NCI-H146 (cell line): ENCODE data around the gene SMS.
"Not testable (repeated sequence)": the region's sequence is repeated elsewhere in the genome, so short reads cannot be mapped to it uniquely, and the experiment has no call there.

Experiments
- DNase-seq: peaks from one replicate; lab custom pipeline; 2025; lab: John Stamatoyannopoulos, UW

SMS gene

DNA sequence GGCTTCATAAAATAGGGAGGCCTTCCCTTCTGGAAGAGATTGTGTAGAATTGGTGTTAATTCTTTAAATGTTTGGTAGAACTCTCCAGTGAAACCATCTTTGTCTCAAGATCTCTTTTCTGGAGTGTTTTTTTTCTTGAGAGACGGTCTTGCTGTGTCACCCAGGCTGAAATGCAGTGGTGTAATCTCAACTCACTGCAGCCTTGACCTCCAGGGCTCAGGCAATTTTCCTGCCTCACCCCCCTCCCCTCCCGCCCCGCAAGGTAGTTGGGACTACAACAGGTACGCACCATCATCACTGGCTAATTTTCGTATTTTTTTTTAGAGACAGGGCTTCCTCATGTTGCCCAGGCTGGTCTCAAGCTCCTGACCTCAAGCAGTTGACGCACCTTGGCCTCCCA is 12.1 kb downstream of the SMS start:
- no peak for DNase-seq

DNA sequence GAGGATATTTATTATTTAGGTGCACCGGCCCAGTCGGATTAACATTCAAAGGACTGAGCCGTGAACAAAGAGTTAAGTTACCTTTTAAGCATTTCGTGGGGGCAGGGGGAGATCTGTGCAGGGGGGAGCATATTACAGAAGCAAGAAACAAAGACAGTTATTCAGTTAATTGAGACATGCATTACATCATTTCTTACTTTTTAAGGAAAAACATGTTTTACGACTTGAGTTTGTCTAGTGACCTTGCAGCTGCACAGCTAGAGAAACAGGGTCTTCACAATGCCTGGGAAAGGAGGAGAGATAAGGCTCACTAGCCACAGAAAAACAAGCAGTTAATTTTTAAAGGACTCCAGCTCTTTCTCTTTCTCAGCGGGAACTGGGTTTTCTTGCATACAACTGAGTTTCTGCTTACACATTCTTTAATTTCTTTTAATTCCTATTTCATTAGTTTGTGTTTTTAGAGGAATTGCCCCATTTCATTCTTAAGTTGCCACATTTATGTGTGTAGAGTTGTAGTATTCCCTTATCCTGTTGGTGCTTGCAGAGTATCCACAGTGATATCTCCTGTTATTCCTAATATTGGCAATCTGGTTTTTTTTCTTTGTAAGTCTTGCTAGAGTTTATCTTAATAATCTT is 12.8 kb downstream of the SMS start:
- not testable (repeated sequence) for DNase-seq

DNA sequence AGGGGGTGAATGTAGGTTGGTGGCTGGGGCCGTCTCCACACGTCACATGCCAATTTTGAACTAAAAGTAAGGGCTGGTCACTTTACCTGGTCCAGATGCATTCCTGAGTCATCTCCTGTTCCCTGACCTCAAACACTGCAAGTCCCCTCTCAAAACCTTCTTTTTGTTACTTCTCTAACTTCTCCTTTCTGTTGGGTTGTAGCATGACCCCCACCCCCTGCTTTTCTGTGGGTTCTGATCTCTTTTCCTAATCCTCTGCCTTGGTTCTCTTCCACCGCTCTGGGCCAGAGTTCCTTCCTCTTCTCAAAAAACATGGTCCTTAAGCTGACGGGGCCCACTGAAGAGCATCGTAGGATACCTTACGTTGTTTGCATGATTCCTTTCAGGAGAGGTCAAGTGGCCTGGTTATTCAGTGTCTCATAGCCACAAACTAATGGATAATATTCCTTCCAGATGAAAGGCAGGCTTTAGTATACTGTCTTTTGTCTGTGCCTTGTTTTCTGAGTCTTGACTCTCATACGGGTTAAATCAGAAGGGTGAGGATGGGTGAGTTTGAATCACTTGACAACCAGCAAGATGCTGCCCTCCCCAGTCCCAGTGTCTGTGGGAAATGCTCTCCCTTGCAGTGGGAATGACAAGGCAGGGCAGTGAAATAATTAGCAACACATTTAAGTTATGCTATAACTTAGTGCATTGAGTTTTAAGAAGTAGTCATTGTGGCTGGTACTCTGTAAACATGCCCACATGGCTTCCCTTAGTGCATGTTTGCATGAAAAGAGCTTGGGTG is 15.1 kb downstream of the SMS start:
- DNase-seq = no peak

DNA sequence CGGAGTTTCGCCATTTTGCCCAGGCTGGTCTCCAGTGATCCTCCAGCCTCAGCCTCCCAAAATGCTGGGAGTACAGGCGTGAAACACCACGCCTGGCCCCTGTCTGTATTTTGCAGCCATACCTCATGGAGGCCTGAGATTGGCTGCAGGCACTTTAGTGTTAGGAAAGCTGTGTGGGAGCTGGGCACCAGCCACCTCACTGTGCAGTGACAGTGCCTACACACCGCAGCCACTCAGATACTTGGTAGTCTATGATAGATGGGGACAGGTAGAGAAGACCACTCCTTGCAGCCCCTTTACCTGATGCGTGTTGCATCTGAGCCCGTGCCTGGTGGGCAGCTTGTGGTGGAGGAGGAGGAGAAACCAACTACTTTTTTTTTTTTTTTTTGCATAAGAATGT is 16.3 kb downstream of the SMS start:
- no peak for DNase-seq

DNA sequence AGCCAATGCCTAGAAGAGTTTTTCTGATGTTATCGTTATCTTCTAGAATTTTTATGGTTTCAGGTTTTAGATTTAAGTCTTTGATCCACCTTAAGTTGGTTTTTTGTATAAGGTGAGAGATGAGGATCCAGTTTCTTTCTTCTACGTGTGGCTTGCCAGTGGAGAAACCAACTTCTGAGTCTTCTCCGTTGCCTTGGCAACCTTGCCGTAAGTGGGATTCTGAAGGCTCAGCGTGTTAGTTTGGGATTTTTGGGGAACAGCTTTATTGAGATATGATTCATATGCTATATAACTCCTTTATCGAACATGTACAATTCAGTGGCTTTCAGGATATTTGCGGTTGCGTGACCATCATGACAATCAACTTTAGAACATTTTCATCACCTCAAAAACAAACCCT is 17.7 kb downstream of the SMS start:
- no peak for DNase-seq

DNA sequence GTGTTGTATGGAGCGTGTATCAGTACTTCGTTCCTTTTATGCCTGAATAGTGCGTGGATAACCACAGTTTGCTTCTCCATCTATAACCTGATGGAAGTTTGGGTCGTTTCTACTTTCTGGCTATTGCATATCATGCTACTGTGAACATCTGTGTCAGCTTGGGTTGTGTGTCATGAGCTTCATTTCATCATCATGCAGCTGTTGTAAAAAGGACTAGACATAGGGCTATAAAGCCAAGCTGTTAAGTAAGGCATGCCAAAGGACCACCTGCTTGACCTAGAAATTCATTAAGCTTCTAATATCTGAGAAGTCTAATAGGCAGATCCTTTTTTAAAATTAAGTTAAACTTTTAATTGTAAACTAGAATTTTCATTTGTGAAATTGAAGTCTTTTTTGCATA is 18.4 kb downstream of the SMS start:
- DNase-seq = no peak

DNA sequence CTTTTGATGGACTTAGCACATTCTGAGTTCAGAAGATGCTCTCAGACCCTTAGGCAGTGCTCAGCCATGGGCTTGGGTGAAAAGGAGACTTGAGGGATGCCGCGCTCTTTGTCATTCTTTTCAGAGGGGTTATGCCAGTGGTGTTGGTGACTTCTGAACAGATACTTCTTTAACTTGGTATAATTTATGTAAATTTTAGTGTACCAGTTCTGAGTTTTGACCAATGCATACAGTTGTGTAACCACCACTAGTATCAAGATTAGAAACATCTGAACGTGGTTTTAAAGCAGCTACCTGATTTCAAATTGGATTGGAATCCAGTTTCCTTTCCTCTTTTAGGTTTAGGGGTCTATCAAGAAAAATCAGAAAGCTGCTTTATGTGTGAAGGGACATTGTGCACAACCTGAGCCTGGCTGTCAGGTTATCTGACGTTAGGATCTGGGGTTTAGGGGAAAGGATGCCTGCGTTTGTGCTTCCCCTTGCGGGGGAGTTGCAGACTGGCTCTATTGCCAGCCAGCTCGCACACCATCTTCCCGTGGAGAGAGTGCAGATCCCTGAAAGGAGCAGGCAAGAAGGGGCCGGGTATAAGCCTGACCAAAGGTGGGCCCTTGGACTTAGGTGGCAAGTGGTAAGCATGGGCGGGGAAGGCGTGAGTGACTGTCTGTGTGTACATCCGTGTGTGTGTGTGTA is 19.0 kb downstream of the SMS start:
- DNase-seq = no peak

DNA sequence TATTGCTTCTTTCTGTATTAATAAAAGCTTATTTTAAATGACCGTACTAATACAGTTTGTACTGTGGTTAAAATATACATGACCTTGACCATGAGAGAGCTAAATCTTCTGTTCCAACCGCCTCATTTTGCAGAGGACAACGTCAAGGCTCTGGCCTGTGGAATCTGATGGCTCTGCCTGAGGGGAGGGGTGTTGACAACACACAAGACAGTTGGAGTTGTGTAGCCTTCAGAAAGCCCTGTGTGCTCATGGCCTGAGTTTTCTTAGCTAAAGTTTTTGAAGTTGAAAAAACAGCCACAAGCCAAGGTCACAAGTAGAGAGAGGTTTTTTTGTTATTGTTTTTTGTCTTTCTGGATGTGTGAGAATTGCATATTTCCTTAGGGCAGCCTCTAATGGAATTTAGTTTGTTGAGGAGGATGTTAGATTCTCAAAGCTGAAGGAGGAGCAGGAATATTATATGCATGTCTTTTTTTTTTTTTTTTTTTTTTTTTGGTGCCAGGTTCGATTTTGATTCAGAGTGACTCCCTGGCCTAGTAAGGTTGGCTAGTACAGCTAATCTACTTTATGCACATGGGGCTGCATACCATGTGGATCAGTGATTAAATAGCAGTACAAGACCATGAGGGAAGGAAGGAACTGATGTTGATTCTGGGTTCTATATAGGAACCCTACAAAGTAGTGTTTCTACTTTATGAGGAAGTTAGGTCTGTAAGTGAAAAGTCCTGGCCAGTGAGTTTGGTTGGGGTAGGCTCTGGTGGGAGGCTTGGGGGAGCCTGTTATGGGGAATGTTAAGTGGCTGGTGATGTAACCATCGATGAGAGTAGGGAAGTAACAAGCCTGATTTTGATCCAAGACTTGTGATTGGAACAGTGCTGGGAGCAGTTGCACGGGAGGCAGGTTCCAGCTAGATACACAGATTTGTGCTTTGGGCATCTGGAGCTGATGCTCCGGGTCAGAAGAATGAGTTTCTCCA is 20.3 kb downstream of the SMS start:
- DNase-seq = no peak

DNA sequence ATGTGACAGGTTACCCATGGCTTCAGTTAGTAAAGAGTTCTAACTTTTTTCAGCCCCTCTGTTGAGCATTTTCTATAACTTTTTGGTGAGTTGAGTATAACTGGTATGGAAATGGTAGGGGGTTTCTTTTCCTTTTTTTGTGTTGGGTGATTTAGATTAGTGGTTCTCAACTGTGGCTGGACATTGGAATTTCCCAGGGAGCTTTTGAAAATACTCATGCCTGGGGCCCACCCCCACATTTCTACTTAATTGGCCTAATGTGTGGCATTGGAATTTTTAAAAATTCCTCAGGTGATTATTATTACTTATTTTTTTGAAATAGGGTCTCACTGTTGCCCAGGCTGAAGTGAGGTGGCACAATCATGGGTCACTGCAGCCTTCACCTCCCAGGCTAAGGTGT is 21.9 kb downstream of the SMS start:
- DNase-seq = no peak

DNA sequence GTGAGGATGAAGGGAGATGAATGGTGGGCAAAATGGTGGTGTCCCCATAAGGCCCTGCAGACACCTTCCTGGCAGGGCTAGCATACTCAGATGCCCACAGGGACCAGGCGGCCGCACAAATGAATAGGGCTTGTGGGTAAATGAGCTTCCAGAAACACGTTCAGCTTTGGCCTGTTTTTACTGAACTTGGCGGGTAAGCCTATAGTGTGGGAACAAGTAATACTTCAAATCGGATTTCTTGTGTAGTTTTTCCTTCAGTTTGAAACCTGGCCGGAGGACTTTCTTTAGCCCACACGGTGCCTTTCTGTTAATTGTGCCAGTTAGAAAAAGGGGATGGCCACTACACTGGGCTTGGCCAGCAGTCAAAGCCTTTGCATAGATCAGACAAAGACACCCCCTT is 22.8 kb downstream of the SMS start:
- DNase-seq = no peak

DNA sequence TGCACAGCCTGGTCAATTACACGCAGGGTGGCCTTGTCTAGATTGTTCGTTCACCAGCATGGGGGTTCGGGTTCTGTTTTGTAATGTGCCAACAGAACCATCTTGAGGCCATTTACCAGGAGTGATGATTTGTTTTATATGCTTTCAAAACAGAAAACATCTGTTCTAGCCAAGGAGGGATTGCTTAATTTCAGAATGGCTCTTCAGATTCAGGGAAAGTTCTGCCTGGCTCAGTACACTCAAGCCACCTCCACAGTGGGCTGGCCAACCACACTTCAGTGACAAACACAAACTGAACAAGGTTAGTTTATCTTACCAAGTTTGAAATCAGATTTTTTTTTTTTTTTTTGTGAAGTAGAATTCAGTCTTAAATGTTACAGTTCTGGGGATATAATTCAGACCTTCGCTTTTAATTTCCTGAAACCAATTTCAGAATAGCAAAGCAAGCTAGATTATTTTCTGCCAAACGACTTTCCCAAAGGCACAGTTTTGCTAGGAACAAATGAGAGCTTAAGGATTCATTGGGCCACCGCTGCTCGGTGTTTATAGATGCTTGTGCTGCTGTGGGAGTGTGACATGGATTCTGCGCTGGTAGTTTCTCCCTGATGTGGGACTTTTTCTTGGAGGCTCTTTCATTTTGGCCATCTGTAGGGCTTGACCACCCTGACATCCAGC is 23.4 kb downstream of the SMS start:
- no peak for DNase-seq

DNA sequence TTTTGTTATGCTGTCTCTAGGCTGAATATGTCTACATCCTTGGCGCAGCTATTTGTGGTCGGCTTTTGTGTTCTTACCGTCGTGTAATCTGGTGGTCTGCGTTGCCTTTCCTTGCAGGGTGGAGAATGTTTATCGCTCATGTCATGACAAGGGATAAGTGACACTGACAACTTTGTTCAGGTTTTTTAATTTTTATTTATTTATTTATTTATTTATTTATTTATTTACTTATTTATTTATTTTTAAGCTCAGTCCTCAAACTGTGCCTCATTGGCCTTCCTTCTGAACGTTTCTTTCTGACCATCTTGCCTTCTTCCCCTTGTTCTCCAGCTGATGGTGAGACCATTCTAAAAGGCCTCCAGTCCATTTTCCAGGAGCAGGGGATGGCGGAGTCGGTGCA is 26.4 kb downstream of the SMS start:
- DNase-seq = no peak

DNA sequence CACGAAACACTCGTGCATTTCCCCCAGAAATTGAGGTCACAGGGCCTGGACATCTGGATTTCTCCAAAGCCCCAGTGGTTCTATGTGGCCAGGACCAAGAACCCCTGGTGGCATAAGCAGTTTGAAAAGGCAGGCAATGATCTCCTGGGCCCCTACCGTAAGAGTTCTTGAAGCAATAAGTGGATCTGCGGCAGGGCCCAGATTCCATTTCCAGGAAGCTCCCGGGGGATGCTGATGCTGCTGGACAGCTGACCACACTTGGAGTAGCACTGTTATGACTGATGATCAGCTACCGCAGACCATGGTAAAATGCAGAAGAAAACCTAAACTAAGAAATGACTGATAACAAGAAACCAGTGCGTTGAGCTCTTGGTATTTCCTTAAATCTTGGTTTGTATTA is 27.8 kb downstream of the SMS start:
- DNase-seq = no peak

DNA sequence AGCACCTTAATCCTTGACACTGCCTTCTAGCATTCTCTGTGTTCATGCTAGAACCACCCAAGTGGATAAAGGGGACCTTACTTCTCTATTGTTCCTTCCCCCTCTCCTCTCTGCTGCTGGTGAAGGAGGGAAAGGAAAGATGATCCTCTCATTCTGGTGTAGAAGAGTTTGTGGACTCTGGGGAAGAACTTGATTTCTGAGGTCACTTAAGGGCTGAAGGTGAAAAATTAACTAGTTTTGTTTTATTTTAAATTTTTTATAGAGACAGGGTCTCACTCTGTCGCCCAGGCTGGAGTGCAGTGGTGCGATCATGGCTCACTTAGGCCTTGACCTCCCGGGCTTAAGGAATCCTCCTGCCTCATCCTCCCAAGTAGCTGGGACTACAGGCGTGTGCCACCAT is 29.8 kb downstream of the SMS start:
- DNase-seq = no peak

DNA sequence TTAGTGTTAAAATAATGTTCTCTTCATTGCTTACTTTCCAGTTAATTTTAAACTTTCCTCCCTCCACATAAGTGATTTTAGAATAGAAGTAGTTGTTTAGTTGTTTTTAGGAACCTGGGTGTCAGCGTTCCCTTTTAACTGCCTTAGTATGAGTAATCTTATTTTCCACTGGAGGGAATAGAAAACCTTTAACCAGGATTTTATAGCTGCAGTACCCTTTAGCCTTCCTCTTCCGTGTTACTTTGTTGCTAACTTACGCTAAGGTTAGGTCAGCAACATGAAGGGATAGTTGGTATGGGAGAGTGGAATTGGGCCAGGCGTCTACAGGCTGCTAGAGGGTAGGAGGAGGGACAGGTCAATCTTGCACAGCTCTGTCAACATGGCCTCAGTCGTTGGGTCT is 31.5 kb downstream of the SMS start:
- DNase-seq = no peak

DNA sequence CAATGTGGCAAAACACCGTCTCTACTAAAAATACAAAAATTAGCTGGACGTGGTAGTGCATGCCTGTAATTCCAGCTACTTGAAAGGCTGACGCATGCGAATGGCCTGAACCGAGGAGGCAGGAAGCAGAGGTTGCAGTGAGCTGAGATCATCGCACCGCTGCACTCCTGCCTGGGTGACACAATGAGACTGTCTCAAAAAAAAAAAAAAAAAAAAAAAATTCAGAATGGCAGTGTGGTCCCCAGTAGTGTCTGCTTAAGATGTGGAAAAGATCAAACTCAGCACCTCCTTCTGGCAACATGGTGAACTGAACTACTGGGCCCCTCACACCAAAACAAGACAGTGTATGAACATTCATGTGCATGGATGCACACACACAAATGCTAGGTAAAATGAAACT is 32.2 kb downstream of the SMS start:
- DNase-seq = no peak

DNA sequence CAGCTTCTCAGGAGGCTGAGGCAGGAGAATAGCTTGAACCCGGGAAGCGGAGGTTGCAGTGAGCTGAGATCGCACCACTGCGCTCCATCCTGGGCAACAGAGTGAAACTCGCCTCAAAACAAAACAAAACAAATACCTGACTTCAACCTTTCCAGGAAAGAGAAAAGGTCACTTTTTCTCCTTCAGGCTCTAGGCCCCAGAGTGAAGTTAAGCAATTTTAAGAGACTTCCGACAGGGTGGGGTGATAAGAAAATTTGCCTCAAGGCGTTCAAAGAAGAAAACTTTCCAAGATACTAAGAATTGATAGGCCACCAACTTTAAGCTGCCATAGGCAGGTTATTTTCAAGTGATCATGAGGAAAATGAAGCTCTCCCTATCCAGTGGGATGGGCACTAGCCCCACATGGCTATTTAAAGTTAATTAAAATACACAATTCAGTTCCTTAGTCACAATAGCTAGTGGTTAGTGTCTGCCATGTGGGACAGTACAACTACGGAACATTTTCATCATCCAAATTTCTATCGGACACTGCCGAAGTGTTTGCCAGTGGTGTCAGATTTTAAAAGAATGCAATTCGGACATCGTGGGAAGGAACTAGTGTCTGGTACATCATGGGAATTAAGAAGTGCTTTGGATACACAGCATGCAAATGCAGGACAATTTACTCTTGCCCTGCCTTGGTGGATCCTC is 33.0 kb downstream of the SMS start:
- no peak for DNase-seq

DNA sequence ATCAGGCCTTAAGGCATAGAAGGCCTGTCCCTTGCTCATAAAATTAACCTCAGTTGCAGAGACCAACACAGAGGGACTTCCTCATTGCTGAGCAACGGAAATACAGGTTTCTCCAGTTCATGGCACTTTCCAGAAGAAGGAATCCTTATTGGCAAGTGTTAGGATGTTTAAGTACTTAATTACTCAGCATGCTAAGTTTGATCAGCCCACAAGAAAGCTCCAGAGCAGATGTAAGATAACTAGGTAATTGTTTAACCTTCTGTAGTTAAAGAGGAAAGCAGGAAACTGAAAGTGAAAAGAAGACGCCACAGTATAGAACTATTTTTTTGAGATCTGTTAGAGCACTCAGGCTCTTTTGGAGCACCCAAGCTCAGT is 33.5 kb downstream of the SMS start:
- no peak for DNase-seq

DNA sequence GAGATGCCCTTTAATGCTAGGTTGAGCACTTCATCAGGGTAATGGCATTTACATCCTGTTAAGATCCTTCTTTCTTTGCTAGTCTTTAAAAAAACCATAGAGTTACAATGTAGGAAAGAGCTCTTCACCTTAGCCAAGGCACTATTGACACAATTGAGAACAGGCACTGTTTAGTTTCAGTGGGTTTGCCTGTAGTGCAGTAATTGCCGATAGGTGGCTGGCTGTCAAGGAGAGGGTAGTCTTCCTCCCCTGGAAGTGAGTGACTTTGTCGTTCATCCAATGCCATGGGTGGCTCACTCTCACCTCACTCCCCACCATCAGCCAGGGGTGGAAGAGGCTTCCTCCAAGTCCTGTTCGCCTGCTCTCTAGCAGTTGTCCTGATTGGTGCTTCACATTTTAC is 34.7 kb downstream of the SMS start:
- DNase-seq = no peak

DNA sequence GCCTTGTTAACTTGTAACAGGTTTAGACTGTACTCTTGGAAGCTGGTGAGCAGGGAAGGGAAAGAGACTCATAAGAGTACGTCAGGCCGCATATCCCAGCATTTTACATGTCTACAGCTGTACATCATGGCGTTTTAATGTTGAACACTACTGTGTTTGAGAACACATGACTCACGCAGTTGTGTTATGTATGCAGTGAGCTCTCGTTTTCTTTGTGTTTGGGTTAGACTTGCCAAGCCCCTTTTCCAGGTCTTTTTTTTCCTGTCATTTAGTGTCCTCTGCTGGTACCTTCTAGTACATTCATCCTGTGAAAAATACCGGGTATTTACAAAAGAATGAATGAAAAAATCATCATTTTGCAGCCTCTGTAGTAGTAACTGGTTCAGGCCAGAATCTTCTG is 35.3 kb downstream of the SMS start:
- DNase-seq = no peak

DNA sequence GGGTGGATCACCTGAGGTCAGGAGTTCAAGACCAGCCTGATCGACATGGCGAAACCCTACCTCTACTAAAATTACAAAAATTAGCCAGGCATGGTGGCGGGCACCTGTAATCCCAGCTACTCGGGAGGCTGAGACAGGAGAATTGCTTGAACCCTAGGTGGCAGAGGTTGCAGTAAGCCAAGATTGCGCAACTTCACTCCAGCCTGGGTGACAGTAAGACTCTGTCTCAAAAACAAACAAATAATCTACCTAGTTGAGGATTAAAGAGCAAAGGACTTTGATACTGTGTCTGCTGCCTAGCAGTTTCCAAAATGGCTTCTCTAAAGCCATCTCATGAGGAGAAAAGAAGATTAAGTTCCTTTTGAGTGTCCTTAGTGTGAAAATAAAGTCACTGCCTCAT is 37.8 kb downstream of the SMS start:
- no peak for DNase-seq
